T-helper 2 cell treated with Interferon-gamma antibody and Interleukin-4, amounts not matched to agents 100 ng/mL and 5 ng/mL, for 36 hours (primary cell): Measurements from ENCODE around the gene MDGA2. TPM values are rescaled to one million over a fixed set of nuclear protein-coding genes. Genes with fewer than 3 reads are reported as not detected.
"Not testable (repeated sequence)": the region's sequence is repeated elsewhere in the genome, so short reads cannot be mapped to it uniquely, and the experiment has no call there.

ENCODE experiments used
- intact Hi-C: fragments of 100-400 bp; cut with micrococcal nuclease; formaldehyde crosslinking; loops from one replicate; pipeline ENCODE4 v1.15.1; 2023
- total RNA-seq: library from RNA; stranded (reverse); gene quantifications from 2 replicates; pipeline ENCODE4 v1.2.3, GENCODE V29; 2022

MDGA2 gene
- total RNA-seq, 1 donor from 2014 or later, result not detected

DNA sequence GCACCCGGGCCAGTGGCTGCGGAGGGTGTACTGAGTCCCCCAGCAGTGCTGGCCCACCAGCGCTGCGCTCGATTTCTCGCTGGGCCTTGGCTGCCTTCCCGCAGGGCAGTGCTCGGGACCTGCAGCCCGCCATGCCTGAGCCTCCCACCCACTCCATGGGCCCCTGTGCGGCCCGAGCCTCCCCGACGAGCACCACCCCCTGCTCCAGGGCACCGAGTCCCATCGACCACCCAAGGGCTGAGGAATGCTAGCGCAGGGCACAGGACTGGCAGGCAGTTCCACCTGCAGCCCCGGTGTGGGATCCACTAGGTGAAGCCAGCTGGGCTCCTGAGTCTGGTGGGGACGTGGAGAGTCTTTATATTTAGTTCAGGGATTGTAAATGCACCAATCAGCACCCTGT lies 432.8 kb downstream of the MDGA2 start:
- intact Hi-C loops, result not testable (repeated sequence)

DNA sequence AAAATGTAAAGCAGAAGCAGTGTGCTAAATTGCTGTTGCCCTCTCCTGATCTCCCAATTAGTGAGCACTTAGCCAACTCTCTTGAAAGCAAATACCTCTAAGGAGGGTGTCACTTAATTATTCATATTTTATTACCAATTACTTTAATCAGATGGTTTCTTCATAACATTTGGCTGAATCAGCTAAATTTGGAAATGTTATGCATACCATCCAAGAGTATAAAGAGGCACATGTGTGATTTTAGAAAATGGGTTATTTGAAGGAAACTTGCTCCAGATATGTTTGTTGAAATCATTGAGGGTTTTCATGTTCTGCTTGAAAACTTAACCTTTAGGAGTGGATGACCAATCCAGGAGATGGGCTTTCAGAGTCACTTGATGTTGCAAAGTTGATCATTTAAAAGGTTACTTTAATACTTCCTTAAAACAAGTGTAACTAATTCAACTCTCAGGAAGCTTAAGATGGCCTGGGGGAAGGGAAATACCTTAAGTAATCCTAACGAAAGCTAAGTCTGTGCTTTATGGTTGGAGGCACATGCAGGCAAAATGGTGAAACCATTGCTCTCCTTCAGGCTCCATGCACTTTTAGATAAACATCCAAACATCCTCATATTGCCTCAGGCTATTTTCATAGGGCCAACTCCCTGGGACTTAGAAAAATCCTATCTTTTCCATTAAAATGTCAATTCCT lies 434.5 kb downstream of the MDGA2 start:
- intact Hi-C loops, result no loop called here

DNA sequence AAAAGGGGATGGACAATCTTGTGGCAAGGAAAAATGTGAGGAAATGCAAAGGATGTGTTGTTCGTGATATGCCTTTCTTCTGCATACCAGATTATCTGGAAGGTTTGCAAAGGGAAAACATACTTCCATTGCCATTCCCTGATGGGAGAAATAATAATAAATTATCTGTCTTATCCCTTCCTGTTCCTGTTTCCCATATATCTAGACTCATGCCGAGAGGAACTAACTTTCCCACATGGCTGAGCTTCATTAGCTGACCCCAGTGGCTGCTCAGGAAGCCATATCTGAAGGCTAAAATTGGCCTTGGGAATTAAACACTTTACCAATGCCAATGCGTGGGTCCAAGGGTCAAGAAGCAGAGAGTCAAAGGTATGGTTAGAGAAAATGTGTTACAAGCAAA lies 439.8 kb downstream of the MDGA2 start:
- intact Hi-C loops, result no loop called here

DNA sequence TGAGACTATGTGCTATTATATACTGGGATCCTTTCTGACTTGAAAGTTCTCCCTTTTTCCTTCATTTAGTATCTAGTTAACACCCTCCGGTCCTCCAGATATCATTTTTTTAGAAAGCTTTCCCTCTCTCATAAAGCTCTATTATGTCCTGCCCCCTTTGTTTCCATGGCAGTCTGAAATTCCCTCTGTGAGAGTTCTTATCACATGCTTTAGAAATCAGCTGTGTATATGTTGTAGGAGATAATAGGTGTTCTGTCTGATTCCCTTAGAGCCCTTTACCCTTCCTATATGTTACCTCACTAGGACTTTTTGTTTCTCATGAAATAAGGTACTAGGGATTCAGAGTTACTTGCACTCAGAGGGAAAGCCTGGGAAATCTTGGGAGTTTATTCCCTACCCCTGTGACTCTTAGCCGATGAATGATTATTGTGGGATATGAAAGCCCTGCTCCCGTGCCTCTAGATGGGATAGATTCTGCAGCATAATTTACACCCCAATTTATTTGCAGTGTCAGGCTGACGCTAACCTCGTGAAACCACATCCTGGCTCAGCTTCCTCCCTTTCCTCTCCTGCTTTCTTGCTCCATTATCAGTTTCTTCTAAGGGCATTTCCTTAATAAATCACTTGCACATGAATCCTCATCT lies 448.4 kb downstream of the MDGA2 start:
- intact Hi-C loops, result no loop called here

DNA sequence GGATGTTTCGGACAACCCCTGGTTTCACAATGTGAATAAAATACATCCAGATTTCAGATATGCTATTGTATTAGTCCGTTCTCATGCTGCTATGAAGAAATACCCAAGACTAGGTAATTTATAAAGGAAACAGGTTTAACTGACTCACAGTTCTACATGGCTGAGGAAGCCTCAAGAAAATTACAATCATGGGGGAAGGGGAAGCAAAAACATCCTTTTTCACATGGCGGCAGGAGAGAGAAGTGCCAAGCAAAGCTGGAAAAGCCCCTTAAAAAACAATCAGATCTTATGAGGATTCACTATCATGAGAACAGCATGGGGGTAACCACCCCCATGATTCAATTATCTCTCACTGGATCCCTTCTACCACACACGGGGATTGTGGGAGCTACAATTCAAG lies 451.7 kb downstream of the MDGA2 start:
- intact Hi-C loops, result no loop called here

DNA sequence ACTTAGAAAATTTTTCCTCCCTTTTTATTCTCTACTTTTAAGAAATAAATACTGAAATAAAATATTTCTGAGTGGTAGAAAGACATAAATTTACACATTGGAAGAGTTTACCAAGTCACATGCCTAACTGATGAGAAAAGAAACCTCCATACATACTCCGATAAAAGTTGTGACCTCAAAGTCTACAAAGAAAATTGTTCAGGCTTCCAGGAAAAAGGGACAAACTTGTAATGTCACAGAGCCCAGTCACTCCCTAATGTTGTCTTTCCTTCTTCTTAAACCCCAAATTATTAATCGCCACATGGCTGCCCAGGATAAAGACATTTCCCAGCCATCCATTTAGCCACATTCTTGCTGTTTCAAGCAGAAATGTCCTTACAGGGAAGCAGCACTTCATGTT lies 455.3 kb downstream of the MDGA2 start:
- intact Hi-C loops, result no loop called here

DNA sequence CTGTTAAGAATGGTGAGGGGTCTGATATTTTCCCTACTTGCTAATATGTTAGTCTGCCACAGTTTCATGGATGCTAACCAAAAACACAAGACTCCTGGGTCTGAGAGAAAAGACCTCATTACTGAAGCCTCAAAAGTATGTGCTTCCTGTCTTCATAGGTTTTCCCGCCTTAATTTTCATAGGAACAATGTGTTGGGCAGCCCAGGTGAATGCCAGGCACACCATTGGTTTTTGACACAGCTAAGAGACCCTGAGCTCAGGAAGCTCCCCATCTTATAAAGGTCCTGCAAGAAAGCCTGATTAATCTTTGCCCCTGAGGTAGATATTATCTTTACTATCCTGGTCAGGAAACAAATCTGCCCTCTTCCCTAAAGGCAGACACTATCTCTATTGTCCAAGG lies 464.1 kb downstream of the MDGA2 start:
- intact Hi-C loops, result no loop called here

DNA sequence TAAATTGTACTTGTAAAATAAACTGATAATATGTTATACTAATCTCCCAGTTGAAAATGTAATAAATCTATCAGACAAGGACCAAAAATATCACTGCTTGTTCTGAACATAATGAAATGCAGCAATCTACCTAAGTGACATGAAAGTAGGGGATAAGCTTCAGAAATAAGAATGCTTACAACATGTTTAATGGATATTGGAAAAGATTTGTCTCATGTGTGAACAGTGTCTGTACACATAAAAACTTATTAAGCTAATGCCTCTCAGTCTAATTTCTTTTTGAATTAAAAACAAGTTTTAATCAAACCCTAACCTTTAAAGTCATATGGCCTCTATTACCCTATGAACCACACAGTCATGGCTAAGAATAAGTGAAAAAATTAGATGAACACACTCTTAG lies 465.3 kb downstream of the MDGA2 start:
- intact Hi-C loops, result no loop called here

DNA sequence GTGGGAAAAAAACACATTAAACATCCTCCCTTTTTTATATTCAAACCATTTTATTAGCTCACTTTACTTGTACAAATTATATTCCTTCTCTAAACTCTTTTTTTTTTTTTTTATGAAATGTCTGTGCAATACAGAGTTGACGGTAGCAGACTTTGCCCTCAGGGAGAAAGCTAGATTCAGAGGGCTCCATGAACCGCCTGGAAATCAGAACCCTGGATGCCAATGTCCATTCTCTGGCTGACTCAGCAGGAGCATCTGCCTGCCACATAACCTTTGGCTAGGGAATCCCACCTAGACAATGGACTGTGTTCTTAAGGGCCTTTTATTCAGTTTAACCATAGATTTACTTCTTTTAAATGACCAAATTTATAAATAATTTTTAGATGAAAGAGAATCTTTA lies 467.0 kb downstream of the MDGA2 start:
- intact Hi-C loops, result no loop called here

DNA sequence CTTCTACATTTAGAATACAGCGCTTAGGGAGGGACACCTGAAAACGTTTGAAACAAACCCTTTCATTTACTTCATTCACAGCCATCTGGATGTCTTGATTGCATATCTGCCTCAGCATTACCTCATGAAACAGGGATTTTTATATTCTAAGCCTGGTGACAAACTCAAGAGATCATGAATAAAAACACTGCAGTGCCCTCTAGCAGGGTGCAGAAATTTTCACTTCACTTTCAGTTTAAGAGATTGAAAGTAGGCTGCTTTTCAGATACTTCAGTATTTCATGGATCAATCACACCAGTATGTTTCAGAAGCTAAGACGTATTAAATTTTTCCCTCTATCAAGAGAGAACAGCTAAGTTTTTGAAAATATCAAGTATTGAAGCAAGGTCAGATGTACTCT lies 467.8 kb downstream of the MDGA2 start:
- intact Hi-C loops, result no loop called here

DNA sequence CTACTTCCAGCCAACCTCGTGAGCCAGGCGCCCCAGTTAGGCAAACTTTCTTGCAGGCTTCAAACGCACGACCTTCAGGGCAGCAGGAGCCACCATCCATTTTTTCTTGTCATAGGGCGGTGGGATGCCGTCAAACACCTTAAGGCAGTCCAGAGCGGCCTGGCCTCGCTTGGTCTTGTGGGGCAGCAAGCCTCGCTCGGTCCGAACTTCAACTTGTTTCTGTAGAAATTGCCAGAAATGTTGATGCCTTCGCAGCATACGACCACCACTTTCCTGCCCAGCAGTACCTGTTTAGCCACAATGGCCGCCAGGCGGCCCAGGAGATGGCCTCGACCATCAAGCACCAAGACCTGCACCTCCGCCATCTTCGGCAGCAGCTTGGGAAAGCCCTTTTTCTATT lies 474.7 kb downstream of the MDGA2 start:
- intact Hi-C loops, result no loop called here

DNA sequence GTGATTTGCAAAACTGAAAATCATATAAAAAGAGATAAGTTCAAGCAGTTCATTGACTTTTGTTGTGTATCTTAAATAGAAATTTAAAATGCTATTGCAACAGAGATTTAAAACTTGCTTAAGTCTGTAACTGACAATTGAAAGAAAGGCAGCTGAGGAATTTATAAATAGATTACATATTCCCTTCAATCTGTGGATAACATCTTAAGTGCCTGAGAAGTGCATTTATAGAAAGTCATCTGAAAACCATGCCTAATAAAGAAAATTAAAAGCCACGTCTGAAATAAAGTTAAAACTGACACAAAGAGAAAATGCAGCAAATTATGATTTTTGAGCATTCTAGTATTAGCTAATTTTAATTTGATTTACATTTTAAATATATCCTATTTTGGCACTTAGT lies 479.8 kb downstream of the MDGA2 start:
- intact Hi-C loops, result no loop called here

DNA sequence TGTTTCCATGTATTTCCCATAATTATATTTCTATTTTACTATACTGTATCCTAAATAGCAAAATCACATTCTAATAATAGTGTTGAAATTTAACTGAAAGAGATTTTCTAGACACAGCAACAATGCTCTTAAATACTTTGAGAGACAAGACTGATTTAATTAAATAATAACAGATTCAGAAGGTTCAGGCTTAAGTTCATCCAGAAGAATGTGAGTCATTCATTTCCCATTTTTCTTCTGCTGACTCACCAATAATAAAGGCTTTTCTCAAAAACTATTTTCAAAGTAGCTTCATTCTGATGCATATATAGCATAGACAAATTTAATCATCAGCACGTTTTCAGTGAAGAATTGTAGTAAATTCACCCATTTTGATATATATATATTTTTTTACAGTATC lies 481.4 kb downstream of the MDGA2 start:
- intact Hi-C loops, result no loop called here

DNA sequence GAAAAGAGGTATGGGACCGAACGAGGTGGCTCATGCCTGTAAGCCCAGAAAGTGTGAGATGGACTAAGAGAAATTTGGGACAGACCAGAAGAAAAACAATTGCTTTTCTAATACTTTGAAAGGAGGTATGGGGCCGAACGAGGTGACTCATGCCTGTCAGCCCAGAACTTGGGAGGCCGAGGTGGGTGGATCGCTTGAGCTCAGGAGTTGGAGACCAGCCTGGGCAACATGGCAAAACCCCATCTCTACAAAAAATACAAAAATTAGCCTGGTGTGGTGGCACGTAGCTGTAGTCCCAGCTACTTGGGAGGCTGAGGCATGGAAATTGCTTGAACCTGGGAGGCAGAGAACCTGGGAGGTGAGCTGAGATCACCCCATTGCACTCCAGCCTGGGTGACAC lies 483.2 kb downstream of the MDGA2 start:
- intact Hi-C loops, result not testable (repeated sequence)

DNA sequence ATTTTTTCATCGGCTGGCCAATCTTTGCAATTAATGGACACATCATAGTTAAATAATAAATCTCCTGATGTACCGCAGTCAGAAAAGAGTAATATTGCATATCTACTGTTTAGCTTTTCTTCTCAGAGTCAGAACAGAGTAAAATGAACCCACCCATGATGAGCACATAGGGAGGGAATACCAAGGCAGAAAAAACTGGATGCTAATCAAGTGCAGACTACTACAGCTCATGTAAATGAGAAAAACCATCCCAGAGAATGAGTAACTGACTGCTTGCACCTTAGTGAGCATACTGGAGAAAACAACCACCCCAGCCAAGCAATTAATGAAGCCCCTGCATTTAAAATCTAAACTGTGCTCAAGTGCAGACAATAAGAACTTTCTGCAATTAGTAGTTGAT lies 483.7 kb downstream of the MDGA2 start:
- intact Hi-C loops, result no loop called here

DNA sequence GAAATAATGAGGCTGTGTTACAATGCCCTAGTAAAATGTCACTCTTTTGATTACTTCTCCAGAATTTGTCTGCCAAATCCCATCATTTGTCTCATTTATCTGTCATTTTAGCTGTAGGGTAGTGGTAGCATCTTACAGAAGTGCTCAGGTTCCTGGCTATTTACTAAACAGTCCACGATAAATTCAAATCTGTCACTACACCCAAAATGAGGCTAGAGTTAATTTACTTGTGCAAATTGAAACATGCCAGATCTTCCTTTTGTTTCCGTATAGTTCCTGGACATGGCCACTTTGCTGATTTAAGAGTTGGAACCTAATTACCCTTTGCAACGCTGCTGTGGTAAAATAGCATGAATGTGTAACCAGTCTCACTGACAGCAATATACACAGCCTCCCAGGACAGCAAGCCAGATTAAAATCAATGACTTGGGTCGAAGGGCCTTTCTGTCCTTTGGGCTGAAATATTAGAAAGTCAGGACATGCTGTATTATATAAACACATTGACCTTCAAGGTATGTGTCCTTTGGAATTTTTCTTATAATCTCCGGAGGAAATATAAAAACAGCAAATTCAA lies 485.4 kb downstream of the MDGA2 start:
- intact Hi-C loops, result no loop called here

DNA sequence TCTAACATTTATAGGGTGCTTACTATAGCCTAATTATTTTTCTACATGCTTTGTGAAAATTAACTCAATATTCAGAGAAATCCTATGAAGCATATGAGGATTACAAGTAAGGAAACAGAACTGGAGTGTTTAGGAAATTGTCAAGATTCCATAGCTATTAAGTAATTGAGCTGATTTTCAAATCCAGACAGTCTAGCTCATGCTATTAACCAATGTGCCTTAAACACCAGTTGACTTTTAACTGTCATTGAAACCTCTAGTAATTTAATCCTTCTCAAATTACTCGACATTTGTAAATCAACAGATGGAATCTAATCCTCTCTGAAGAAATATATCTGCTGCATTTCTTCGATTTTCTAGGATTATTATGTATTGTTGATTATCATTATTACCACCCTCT lies 488.9 kb downstream of the MDGA2 start:
- intact Hi-C loops, result no loop called here

DNA sequence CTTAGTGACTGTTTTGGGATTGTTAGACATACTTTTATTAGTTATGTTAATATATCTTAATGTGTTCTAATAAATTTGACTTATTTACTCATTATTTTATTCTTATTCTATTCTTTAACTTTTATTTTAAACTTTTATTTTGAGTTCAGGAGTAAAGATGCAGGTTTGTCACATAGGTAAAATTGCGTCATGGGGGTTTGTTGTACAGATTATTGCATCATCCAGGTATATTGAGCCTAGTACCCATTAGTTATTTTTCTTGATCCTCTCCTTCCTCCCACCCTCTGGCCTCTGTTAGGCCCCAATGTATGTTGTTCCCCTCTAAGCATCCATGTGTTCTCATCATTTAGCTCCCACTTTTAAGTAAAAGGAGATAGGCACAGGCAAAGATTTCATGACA lies 495.5 kb downstream of the MDGA2 start:
- intact Hi-C loops, result no loop called here

DNA sequence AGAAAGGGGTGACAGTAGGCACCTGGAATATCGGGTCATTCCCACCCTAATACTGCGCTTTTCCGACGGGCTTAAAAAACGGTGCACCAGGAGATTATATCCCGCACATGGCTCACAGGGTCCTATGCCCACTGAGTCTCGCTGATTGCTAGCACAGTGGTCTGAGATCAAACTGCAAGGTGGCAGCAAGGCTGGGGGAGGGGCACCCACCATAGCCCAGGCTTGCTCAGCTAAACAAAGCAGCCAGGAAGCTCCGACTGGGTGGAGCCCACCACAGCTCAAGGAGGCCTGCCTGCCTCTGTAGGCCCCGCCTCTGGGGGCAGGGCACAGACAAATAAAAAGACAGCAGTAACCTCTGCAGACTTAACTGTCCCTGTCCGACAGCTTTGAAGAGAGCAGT lies 503.5 kb downstream of the MDGA2 start:
- intact Hi-C loops, result not testable (repeated sequence)

DNA sequence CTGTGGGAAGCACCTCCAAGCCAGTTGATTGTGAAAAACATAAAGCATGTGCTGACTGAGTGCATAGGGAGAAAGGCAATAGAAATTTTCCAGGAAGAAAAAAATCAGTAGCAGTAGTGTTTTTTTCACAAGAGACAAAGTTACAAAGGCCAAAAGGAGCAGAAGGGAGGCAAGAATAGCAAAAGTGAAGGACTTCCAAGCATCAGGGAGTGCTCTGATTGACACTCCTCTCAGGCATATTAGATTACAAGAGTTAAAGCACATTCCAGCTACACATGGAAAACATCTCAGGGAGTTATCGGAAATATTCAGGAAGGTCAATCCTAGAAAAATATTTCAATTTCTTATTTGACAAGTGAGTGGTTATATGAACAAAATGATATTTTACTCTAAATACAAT lies 508.0 kb downstream of the MDGA2 start:
- intact Hi-C loops, result no loop called here

DNA sequence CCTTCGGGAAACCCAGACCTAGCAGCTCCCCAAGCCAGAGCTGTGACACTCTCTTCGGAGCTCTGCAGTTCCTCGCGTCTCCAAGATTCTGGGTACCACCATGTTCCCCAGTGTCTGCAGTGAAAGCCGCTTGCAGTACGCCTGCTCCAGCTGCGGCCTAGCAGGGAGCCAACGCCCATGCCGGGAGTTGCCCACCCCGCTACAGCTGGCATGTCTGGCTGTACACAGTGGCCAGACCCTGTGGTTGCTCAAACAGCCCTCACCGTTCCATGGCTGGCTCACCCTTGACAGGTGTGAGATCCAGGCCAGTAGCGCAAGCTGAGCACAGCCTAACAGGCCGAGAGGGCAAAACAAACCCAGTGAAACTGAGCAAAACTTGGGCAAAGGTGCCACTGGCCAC lies 520.0 kb downstream of the MDGA2 start:
- intact Hi-C loops, result no loop called here

DNA sequence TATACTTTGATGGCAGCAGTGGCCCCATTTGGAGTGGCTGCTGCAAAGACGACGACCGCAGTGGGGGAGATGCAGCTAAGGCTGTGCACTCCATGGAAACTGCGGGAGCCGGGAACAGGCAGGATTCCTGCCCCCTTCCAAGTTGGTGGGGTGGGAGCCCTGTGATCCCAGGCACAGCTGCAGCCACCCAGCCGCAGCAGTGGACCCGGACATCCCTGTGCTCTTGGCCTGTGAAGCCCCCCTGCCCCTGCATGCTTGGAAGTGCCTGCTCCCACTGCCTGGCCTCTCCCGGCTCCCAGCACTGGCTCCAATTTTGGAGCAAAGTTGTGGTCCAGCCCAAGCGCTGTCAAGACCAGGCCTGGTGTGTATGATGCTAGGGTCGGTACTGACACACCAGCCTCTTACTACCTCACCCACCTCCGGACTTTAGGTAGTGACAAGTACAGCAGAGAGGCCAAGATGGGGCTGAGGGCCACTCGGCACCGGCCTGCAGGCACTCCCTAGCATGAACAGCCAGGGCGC lies 521.1 kb downstream of the MDGA2 start:
- intact Hi-C loops, result no loop called here

DNA sequence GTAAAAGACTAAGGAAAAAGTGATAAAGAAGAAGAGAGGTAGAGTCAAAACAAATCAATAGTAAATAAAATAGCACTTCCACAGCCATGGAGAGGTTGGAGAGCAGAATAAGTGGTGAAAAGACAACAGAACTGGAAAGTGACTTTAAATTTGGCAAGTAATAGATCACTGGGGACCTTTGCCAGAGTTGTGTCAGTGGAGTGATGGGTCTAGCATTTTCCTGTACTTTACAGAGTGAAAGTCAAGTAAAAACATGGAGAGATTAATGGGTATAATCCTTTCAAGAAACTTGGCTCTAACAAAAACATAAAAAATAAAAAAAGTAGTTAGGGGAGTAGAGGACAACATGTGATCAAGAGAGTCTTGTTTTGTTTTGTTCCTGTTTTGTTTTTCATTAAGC lies 521.7 kb downstream of the MDGA2 start:
- intact Hi-C loops, result no loop called here
